PFSK-1 (cell line): Measurements from ENCODE around the gene RLBP1.

Source experiments
- FOXP2 ChIP-seq: optimal IDR thresholded peaks from 2 replicates; pipeline ENCODE3; 2011; ENCODE audit warnings: borderline replicate concordance, control low read depth, inconsistent platforms; ENCODE audit not compliant: insufficient read depth; ENCODE audit errors: extremely low read length, extremely low read depth
- REST ChIP-seq, 2 experiments: IDR thresholded peaks; 2 replicates each; pipeline versions ENCODE4 v1.6.1 to v1.8.0; 2011 to 2012; ENCODE audit warnings: low read depth in 2 of 2, low read length in 2 of 2, control low read depth in 1 of 2, inconsistent platforms in 1 of 2, mild to moderate bottlenecking in 1 of 2, moderate library complexity in 1 of 2; ENCODE audit not compliant: insufficient read depth in 1 of 2
- SIN3A ChIP-seq: IDR thresholded peaks from 2 replicates; pipeline ENCODE4 v1.6.1; 2012; ENCODE audit warnings: mild to moderate bottlenecking, low read length, moderate library complexity, borderline replicate concordance; ENCODE audit not compliant: insufficient read depth
- TAF1 ChIP-seq: IDR thresholded peaks from 2 replicates; pipeline ENCODE4 v1.6.1; 2012; ENCODE audit warnings: low read length, control low read depth, borderline replicate concordance; ENCODE audit not compliant: insufficient read depth

DNA sequence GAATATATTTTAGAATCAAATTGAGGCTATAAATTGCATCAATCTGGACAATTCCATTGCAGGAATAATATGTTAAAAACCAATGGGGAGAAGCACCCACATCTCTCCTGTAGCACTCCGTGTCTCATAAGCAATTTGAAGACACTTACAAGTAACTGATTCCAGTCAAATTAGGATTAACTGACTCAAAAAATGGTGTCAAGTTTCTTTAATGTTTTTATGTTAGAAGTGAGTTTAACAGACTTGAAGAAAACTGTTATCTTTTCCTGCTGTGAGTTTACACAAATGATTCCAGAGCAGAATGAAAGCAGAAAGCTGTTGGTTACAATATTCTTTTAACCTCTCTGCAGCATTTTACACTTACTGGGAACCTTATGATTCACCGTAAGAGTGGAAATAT lies 23.2 kb downstream of the RLBP1 start:
- TF ChIP-seq REST (IDR thresholded peaks at IDR 0.05; ENCODE audit: insufficient read depth in 1 of 2, low read depth in 2 of 2, low read length in 2 of 2) (no peak), FOXP2 (no peak), TAF1 (no peak), SIN3A (no peak)
